Stimulated activated CD4-positive, alpha-beta T cell treated with anti-CD3 and anti-CD28 coated beads, Interleukin-15, amount 100 ng/mL, for 24 hours (primary cell): ENCODE data around the gene NPLOC4.

Experiments
- DNase-seq: peaks from one replicate; pipeline ENCODE4 v3.0.0-alpha.2; 2020

The NPLOC4 gene

GRCh38 chr17:81582749-81583148, 54.2 kb downstream of the NPLOC4 start:
- no peak for DNase-seq

GRCh38 chr17:81582341-81582740, 54.6 kb downstream of the NPLOC4 start:
- no peak for DNase-seq

- no peak for DNase-seq
Observed at GRCh38 chr17:81581758-81582157, 55.2 kb downstream of the NPLOC4 start.

GRCh38 chr17:81580481-81580880, 56.4 kb downstream of the NPLOC4 start:
- no peak for DNase-seq

GRCh38 chr17:81579821-81580321, 57.0 kb downstream of the NPLOC4 start:
- DNase-seq: no peak

- no peak for DNase-seq
Observed at GRCh38 chr17:81579298-81579697, 57.6 kb downstream of the NPLOC4 start.

- DNase-seq: peak; percentile 24
Observed at GRCh38 chr17:81578561-81579225, 58.2 kb downstream of the NPLOC4 start.

- DNase-seq: no peak
Observed at GRCh38 chr17:81578038-81578441, 58.9 kb downstream of the NPLOC4 start.

- no peak for DNase-seq
Observed at GRCh38 chr17:81577278-81578000, 59.5 kb downstream of the NPLOC4 start.

GRCh38 chr17:81576621-81577277, 60.2 kb downstream of the NPLOC4 start:
- no peak for DNase-seq

GRCh38 chr17:81575836-81576235, 61.1 kb downstream of the NPLOC4 start:
- no peak for DNase-seq

- no peak for DNase-seq
Observed at GRCh38 chr17:81574643-81574956, 62.3 kb downstream of the NPLOC4 start.

- no peak for DNase-seq
Observed at GRCh38 chr17:81573794-81574642, 62.9 kb downstream of the NPLOC4 start.

GRCh38 chr17:81572563-81573168, 64.2 kb downstream of the NPLOC4 start:
- no peak for DNase-seq

GRCh38 chr17:81570964-81571363, 65.9 kb downstream of the NPLOC4 start:
- no peak for DNase-seq

GRCh38 chr17:81569986-81570514, 66.9 kb downstream of the NPLOC4 start:
- no peak for DNase-seq

- DNase-seq: no peak
Observed at GRCh38 chr17:81568416-81568815, 68.5 kb downstream of the NPLOC4 start.

- no peak for DNase-seq
Observed at GRCh38 chr17:81567191-81567590, 69.7 kb downstream of the NPLOC4 start.

- no peak for DNase-seq
Observed at GRCh38 chr17:81566461-81567126, 70.3 kb downstream of the NPLOC4 start.

- no peak for DNase-seq
Observed at GRCh38 chr17:81565231-81565630, 71.7 kb downstream of the NPLOC4 start.

GRCh38 chr17:81564778-81565177, 72.1 kb downstream of the NPLOC4 start:
- no peak for DNase-seq
